ENCODE data around the gene LAMC3. TPM values are rescaled to one million over a fixed set of nuclear protein-coding genes. Genes with fewer than 3 reads are reported as not detected.

Gene LAMC3
- total and polyA plus RNA-seq, 3 donors from 2014 or later, result 35.9 to 136 (median 86.3) TPM

GRCh38 chr9:131085370-131086122 lies 76.6 kb downstream of the LAMC3 start:
- TF ChIP-seq CTCF (IDR thresholded peaks at IDR 0.05) (no peak), POLR2A (IDR thresholded peaks at IDR 0.05) (no peak)
- no peak for DNase-seq
- intact Hi-C loops (cut with DNase I; ENCODE audit: low total_unique reads), result no loop called here
- Histone ChIP-seq H3K4me1 (no peaks in the 10 kb centered on the region), H3K27ac (no peak overlapping the region), H3K36me3 (ENCODE audit: low read depth, missing control alignments) (no peaks in the 10 kb centered on the region), H3K9me3 (no peaks in the 10 kb centered on the region), H3K27me3 (no peaks in the 10 kb centered on the region), H3K4me3 (no peak overlapping the region)
- 68 to 69% methylated on average over 18 to 23 of the region's 23 CpGs for whole genome bisulfite sequencing, 2 donors

GRCh38 chr9:131087354-131087893 lies 78.5 kb downstream of the LAMC3 start:
- WGBS, 2 donors, result 80 to 90% methylated on average over 5 to 19 of the region's 19 CpGs
- no peaks in the 10 kb centered on the region for H3K4me1 ChIP-seq
- no peaks in the 10 kb centered on the region for H3K27me3 ChIP-seq
- no peak overlapping the region for H3K27ac ChIP-seq
- H3K4me3 ChIP-seq, result no peak overlapping the region
- H3K36me3 ChIP-seq (ENCODE audit: low read depth, missing control alignments), result no peaks in the 10 kb centered on the region
- H3K9me3 ChIP-seq, result no peaks in the 10 kb centered on the region
- intact Hi-C loops (cut with DNase I; ENCODE audit: low total_unique reads), result no loop called here
- DNase-seq, result no peak
- TF ChIP-seq CTCF (IDR thresholded peaks at IDR 0.05), result no peak
- no peak for TF ChIP-seq POLR2A (IDR thresholded peaks at IDR 0.05)

- TF ChIP-seq CTCF (IDR thresholded peaks at IDR 0.05) (no peak), POLR2A (IDR thresholded peaks at IDR 0.05) (no peak)
- intact Hi-C loops (cut with DNase I; ENCODE audit: low total_unique reads), result no loop called here
- H3K9me3 ChIP-seq, result no peaks in the 10 kb centered on the region
These were observed 81.2 kb downstream of the LAMC3 start for GRCh38 chr9:131090025-131090787.

GRCh38 chr9:131091352-131091992 lies 82.5 kb downstream of the LAMC3 start:
- H3K36me3 ChIP-seq (ENCODE audit: low read depth, missing control alignments), result no peaks in the 10 kb centered on the region
- intact Hi-C loops (cut with DNase I; ENCODE audit: low total_unique reads), result no loop called here
- no peak overlapping the region for H3K4me3 ChIP-seq
- TF ChIP-seq POLR2A (IDR thresholded peaks at IDR 0.05) (no peak), CTCF (IDR thresholded peaks at IDR 0.05) (no peak)
- H3K4me1 ChIP-seq, result peaks cover 11% of the 10 kb centered on the region
- DNase-seq, result no peak
- H3K9me3 ChIP-seq, result no peaks in the 10 kb centered on the region
- 80 to 86% methylated on average over 10 to 19 of the region's 19 CpGs for WGBS, 2 donors
- H3K27ac ChIP-seq, result no peak overlapping the region
- H3K27me3 ChIP-seq, result no peaks in the 10 kb centered on the region

More at GRCh38 chr9:131090025-131090787, 81.2 kb downstream of the LAMC3 start:
- 89% methylated on average over 11 to 13 of the region's 13 CpGs for WGBS, 2 donors
- Histone ChIP-seq H3K36me3 (ENCODE audit: low read depth, missing control alignments) (no peaks in the 10 kb centered on the region), H3K4me3 (no peak overlapping the region), H3K27me3 (no peaks in the 10 kb centered on the region), H3K27ac (no peak overlapping the region), H3K4me1 (peaks cover 5% of the 10 kb centered on the region)
- no peak for DNase-seq

Measured in testis (tissue), 3 donors.